GM12892 (cell line): ENCODE data around the gene SNX4. TPM values are rescaled to one million over a fixed set of nuclear protein-coding genes. Genes with fewer than 3 reads are reported as not detected.
"Not testable (repeated sequence)": the region's sequence is repeated elsewhere in the genome, so short reads cannot be mapped to it uniquely, and the experiment has no call there.

Experiments used
- DNase-seq: peaks from one replicate; pipeline ENCODE4 v3.0.0; 2011; ENCODE audit not compliant: insufficient read length
- FAIRE-seq: peaks from 2 replicates; lab custom pipeline; 2011; peaks lifted over from hg19 to GRCh38; lab: Jason Lieb, UNC
- POLR2A ChIP-seq: IDR thresholded peaks from 2 replicates; pipeline ENCODE4 v1.6.1; 2011; ENCODE audit warnings: low read depth, low read length, control low read depth
- POLR2AphosphoS5 ChIP-seq: IDR thresholded peaks from 2 replicates; pipeline ENCODE4 v1.6.1; 2011; ENCODE audit warnings: low read depth, low read length, control low read depth
- TAF1 ChIP-seq: IDR thresholded peaks from 2 replicates; pipeline ENCODE4 v1.6.1; 2011; ENCODE audit warnings: low read depth, mild to moderate bottlenecking, control low read depth, low read length, borderline replicate concordance
- polyA plus RNA-seq: library from polyadenylated mRNA; unstranded; fragments of >200 nt; gene quantifications from one replicate; pipeline ENCODE4 v1.2.1, GENCODE V29; 2012; ENCODE audit warnings: missing spikeins, inconsistent platforms; ENCODE audit not compliant: missing spikeins

Gene SNX4
- 69.1 TPM for polyA plus RNA-seq

DNA sequence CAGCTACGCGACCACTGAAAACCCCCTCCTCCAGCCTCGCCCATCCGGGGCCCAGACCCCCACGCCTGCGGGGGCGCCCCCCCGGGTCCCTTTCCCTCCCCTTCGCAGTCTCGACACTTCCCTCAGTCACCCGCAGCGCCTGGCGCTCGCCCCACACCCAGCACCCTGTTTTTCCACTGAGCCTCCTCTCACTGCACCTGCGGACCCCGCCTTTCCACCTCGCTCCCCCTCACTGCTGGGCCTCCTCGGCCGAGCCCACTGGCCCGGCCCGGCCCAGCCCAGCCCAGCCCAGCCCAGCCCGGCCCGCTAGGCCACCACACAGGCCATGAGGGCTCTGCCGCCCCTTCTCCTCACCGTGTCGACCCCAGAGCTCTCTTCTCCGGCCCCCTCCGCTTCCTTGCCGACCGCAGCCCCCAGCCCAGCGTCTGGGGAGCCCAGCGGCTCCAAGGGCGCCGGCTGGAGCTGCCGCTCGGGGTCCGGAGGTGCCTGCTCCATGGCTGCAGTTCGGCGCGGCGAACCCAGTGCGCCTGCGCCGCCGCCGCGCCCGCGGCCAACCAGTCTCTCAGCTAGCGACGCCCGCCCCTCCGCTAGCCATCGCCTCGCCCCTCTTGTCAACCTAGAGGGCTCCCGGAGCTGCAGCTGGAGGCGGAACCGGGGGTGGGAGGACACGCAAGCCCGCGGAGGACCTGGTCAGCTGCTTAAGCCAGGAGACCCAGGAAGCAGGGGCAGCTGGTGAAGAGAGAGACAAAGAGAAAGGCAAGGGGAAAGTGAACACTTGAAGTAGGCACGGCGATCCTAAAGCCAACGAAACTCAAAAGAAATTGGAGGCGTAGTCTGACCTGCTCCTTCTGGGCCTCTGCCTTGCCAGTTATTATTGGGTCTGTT, at the start of gene SNX4:
SNX4 (minus strand) TSS at position 525 of the 885 bp plus-strand sequence; CDS start at position 495, 30 bp downstream.
- TF ChIP-seq POLR2AphosphoS5 = 0 out of 2 replicates have a peak, but pooled peaks have one; percentile 46
- peak; percentile 8; the same call in 1 of the 2 replicates for TF ChIP-seq TAF1
- TF ChIP-seq POLR2A = peak; percentile 49; the same call in 1 of the 2 replicates
- peak; percentile 74 for DNase-seq
- peak; percentile 97 for FAIRE-seq

DNA sequence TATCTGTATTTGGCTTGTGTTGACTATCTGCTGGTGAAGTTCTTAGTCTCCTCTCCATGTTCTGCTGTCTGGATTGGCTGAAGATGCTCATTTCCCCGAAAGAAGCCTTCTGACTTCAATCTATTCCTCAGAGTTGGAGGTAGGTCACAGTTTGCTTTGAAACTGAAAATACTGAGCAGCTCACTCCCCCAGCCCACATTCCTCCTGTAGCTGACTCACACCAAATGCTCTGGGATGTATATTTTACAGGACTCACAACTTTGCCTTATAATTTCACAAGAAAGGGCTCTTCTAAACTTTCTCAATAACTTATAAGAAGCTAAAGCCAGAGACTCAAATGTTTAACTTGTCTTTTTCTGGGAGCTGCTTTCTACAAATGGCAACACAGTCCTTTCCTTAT, 36.3 kb upstream of the SNX4 start:
- no peak for DNase-seq
- no peak for FAIRE-seq
- no peak for TF ChIP-seq POLR2A
- TF ChIP-seq TAF1 = no peak
- no peak for TF ChIP-seq POLR2AphosphoS5

DNA sequence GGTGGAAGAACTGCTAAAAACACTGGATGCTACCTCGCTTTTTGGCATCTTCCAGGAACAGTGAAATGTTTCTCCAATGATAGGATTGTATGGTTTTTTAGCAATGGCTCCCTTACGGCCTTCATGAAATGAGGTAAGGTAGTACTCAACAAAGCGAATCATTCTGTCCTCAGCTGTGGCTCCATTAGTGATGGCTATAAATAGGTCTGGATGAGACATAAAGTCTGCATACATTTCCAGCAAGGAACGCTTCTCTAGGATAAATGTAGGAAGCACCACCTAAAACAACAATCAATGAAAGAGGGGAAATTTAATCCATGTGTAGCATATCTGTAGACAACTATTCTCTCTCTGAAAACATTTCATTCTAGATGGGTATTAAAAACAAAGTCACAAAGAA, 32.4 kb upstream of the SNX4 start:
- peak; percentile 71 for FAIRE-seq
- TF ChIP-seq TAF1 (no peak), POLR2A (no peak), POLR2AphosphoS5 (no peak)
- no peak for DNase-seq

DNA sequence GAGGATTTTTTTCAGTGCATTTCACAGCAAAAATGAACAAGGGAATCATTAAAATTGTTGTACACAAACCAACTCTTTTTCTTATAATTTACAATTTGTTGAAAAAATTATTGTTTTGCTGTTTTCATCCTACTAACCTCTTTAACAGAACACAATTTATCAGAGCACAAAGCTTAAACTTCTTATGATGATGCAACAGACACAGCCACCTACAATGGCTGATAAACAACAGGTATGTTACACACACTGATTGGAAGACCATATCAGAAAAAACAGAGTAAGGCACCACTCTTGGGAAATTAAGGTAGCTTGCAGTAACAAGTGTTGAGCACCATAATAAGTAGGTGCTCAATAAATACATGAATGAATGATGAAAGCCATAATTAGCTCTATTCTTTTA, 8.9 kb upstream of the SNX4 start:
- no peak for TF ChIP-seq TAF1
- no peak for TF ChIP-seq POLR2A
- TF ChIP-seq POLR2AphosphoS5 = no peak
- no peak for DNase-seq
- FAIRE-seq = no peak

DNA sequence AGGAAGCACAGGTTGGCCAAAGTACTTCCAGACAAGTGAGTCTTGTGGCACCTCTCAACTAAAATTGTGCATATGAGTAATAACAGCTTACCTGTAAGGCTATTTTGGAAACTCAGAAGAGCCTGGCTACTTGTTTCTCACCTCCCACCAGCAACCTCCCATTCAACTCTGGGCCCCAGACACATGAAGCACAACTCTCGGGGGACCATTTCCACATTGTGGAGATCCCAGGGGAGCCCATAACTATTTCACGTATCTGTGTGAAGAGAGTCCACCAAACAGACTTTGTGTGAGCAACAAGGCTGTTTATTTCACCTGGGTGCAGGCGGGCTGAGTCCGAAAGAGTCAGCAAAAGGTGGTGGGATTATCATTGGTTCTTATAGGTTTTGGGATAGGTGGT, 5.2 kb upstream of the SNX4 start:
- FAIRE-seq = no peak
- TF ChIP-seq TAF1 (no peak), POLR2A (no peak), POLR2AphosphoS5 (no peak)
- DNase-seq = no peak

DNA sequence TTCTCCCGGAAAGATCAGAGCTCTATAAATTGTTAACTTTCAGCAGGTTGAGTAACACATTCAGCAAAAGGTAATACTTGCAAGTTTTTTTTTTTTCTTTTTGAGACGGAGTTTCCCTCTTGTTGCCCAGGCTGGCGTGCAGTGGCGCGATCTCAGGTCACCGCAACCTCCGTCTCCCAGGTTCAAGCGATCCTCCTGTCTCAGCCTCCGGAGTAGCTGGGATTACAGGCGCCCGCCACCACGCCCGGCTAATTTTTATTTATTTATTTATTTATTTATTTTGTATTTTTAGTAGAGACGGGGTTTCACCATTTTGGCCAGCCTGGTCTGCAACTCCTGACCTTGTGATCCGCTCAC, 539 bp upstream of the SNX4 start:
- not testable (repeated sequence) for FAIRE-seq, DNase-seq

DNA sequence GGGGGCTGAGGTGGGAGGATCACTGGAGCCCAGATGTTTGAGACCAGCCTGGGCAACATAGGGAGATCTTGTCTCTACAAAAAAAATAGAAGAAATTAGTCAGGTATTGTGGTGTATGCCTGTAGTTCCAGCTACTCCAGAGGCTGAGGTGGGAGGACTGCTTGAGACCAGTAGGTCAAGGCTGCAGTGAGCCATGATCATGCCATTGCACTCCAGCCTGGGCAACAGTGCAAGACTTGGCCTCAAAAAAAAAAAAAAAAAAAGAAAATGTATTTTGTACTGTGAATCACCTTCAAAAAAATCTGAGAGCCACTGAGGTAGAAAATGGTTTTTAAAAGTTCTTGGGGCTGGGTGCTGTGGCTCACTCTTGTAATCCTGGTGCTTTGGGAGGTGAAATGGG, 4.6 kb downstream of the SNX4 start:
- TF ChIP-seq POLR2A (no peak), POLR2AphosphoS5 (no peak), TAF1 (no peak)
- DNase-seq (no peak), FAIRE-seq (no peak)

DNA sequence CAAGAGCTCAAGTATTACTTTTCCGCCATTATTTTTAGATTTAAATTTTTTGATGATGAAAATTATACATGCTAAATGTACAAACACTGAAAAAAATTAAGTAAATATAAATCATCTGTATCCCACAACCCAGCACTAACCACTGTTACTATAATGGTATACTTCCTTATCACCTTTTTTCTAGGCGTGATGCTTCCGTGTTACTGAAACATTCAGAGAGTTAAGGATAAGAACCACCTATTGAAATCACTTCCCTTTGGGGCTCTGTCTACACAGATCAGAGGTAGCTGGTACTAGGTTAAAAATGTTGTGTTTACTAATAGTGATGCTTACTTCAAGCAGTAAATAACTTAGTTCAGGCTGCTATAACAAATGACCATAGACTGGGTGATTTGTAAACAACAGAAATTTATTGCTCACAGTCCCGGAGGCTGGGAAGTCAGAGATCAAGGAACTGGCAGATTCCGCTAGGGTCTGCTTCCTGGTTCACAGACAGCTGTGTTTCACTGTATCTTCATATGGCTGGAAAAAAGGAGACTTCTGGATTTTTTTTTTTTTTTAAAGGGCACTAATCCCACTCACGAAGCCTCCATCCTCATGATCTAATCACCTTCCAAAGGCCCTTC, 6.4 kb downstream of the SNX4 start:
- FAIRE-seq = no peak
- TF ChIP-seq POLR2A (no peak), POLR2AphosphoS5 (no peak), TAF1 (no peak)
- no peak for DNase-seq

DNA sequence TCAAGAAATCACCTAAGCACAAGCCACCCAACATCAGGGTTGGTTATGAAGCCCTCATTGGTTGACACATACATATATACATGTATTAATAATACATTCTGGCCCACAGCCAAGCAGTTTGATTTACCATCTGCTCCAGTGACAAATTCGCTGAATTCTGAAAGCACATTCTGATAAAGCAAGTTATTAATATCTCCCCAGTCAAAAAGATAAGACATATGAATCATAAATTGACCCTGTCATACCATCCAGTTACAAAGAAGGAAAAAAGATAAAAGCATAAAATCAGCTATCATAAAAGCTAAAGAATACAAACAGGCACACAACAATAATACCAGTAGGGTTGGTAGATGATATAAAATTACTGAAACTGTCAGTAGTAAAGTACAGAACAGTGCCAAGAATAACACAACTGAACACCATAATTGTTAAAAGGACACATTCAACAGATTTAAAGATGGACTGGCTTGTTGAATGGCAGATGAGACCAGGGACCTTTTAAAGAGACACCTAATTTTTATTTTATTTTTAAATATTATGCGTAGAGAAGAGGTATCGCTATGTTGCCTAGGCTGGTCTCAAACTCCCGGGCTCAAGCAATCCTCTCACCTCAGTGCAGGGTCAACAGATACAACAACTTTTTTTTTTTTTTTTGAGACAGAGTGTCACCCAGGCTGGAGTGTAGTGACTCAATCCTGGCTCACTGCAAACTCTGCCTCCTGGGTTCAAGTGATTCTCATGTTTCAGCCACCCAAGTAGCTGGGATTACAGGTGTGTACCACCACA, 7.7 kb downstream of the SNX4 start:
- no peak for TF ChIP-seq POLR2AphosphoS5
- DNase-seq (no peak), FAIRE-seq (no peak)

DNA sequence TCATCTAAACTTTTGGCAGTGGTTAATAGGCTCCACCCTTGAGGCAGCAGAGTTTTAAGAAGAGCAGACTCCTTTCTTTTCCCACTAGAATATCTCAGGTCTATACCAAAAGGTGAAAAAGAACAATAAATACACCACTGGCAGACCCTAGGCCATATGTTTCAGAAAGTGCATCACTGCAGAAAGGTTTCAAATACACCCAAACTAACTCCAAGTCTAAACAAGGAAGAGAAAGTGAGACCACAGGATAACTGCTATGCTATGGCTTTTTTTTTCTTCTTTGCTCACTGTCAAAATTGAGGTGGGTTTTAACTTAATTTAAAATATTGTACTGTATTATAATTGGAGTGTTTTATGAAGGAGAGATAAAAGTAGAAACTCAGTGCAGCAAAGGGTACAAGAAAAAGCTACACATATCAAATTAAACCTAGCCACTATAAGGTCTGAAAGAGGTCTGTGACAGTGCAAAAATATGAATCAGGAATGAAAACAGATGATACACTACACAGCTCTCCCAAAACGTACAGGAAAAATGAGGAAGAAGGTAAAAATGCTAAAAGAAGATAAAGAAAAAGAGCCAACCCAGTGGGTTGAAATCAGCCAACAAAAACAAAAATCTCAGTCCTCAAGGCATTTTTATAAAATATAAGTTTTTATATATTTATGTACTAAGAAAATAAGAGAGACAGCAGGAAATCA, 8.4 kb downstream of the SNX4 start:
- TF ChIP-seq POLR2A = no peak
- TF ChIP-seq TAF1 = no peak
- no peak for TF ChIP-seq POLR2AphosphoS5

DNA sequence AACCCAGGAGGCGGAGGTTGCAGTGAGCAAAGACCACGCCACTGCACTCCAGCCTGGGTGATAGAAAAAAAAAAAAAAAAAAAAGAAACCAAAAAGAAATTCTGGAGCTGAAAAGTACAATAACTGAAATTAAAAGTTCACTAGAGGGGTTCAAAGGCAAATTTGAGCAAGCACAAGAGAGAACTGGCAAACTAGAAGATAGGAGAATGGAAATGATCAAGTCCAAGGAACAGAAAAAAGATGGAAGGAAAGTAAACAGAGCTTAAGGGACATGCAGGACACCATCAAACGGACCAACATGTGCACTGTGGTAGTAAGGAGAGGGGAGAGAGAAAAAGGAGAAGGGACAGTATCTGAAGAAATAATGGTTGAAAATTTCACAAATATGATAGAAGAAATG, 12.9 kb downstream of the SNX4 start:
- TF ChIP-seq POLR2AphosphoS5 (no peak), POLR2A (no peak), TAF1 (no peak)
- FAIRE-seq (no peak), DNase-seq (no peak)

More for the DNA sequence above, 8.4 kb downstream of the SNX4 start:
- FAIRE-seq = peak; percentile 68
- no peak for DNase-seq

DNA sequence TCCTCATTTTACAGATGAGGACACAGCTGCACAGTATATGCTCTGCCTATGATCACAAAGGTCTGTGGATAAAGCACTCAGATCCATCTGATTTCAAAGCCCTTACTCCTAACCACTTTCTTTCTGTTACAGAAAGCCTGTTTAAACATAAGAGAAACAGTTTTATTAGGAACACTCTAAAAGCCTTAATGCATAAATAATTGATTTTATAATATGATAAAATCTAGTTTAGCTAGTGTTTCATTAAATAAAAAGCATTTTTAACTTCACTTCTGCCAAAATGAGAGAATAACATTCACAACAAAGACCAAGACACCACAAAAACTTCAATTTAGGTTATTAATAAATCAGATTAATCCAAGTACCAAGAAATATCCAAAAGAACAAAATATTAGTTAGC, 21.4 kb downstream of the SNX4 start:
- no peak for DNase-seq
- TF ChIP-seq POLR2A (no peak), POLR2AphosphoS5 (no peak), TAF1 (no peak)
- FAIRE-seq = no peak

DNA sequence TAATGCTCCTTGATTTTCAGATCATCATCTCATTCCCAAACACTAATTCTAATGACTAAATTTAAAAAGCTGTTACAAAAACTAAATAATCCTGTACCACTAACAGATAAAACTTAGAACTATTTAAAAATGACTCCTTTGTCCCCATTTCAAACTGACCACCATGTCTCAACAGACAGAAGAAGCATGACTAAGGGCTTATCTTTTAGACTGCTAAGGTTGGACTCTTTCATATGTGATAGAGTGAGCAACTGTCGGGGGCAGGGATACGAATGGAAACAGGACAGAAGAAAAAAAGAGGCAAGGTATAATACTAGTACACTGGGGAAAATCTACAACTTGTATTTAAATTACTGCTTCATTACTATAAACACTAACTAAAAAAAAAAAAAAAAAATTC, 23.3 kb downstream of the SNX4 start:
- FAIRE-seq = no peak
- no peak for TF ChIP-seq TAF1
- no peak for TF ChIP-seq POLR2AphosphoS5
- no peak for TF ChIP-seq POLR2A
- no peak for DNase-seq
